ENCODE measurements around the gene BEAN1.

The BEAN1 gene

DNA sequence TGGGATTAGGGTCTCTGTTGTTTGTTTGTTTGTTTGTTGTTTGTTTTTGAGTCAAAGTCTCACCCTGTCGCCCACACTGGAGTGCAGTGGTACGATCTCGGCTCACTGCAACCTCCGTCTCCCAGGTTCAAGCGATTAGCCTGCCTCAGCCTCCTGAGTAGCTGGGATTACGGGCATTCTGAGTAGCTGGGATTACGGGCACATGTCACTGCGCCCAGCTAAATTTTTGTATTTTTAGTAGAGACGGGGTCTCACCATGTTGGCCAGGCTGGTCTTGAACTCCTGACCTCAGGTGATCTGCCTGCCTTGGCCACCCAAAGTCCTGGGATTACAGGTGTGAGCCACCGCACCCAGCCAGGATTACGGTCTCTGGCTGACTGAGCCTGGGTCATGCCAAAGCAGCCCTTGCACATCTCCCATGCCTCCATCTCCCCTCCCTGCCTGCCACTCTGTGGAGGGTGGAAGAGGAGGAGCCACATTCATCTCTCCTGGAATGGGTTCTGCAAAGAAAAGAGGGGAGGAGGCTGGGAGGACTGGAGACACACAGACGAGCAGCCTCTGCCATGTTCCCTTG lies 59.2 kb downstream of the BEAN1 start:
- peaks cover 5% of the 10 kb centered on the region for H3K27me3 ChIP-seq (ENCODE audit: control insufficient read depth, insufficient read depth, low read length)
- no peaks in the 10 kb centered on the region for H3K36me3 ChIP-seq (ENCODE audit: control insufficient read depth, insufficient read depth, low read length)
- H3K4me1 ChIP-seq (ENCODE audit: control insufficient read depth, insufficient read depth, low read length): no peaks in the 10 kb centered on the region
- no peak overlapping the region for H3K4me3 ChIP-seq (ENCODE audit: low read depth, low read length)
- H3K9ac ChIP-seq (ENCODE audit: low read depth, low read length): no peak overlapping the region
- no peaks in the 10 kb centered on the region for H3K9me3 ChIP-seq (ENCODE audit: control insufficient read depth, insufficient read depth, low read length)

GRCh38 chr16:66486773-66487579 lies 59.9 kb downstream of the BEAN1 start:
- H3K36me3 ChIP-seq (ENCODE audit: control insufficient read depth, insufficient read depth, low read length): no peaks in the 10 kb centered on the region
- no peaks in the 10 kb centered on the region for H3K4me1 ChIP-seq (ENCODE audit: control insufficient read depth, insufficient read depth, low read length)
- no peak overlapping the region for H3K9ac ChIP-seq (ENCODE audit: low read depth, low read length)
- peaks cover 5% of the 10 kb centered on the region for H3K27me3 ChIP-seq (ENCODE audit: control insufficient read depth, insufficient read depth, low read length)
- no peak overlapping the region for H3K4me3 ChIP-seq (ENCODE audit: low read depth, low read length)
- no peaks in the 10 kb centered on the region for H3K9me3 ChIP-seq (ENCODE audit: control insufficient read depth, insufficient read depth, low read length)

- Histone ChIP-seq H3K4me3 (ENCODE audit: low read depth, low read length) (no peak overlapping the region), H3K36me3 (ENCODE audit: control insufficient read depth, insufficient read depth, low read length) (no peaks in the 10 kb centered on the region), H3K9ac (ENCODE audit: low read depth, low read length) (no peak overlapping the region), H3K27me3 (ENCODE audit: control insufficient read depth, insufficient read depth, low read length) (peaks cover 5% of the 10 kb centered on the region), H3K9me3 (ENCODE audit: control insufficient read depth, insufficient read depth, low read length) (no peaks in the 10 kb centered on the region), H3K4me1 (ENCODE audit: control insufficient read depth, insufficient read depth, low read length) (no peaks in the 10 kb centered on the region)
These were observed 60.6 kb downstream of the BEAN1 start for GRCh38 chr16:66487580-66488275.

DNA sequence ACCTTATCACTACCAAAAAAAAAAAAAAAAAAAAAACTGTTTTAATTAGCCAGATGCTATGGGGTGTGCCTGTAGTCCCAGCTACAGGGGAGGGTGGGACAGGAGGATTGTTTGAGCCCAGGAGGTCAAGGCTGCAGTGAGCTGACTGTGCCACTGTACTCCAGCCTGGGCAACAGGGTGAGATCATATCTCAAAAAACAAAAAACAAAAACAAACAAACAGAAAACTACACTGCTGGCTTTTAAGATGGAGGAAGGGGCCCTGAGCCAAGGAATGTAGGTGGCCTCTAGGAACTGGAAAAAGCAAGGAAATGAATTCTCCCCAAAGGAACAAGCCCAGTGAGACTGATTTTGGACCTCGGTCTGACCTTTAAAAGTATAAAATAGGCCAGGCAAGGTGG lies 61.4 kb downstream of the BEAN1 start:
- Histone ChIP-seq H3K4me3 (ENCODE audit: low read depth, low read length) (no peak overlapping the region), H3K4me1 (ENCODE audit: control insufficient read depth, insufficient read depth, low read length) (no peaks in the 10 kb centered on the region), H3K27me3 (ENCODE audit: control insufficient read depth, insufficient read depth, low read length) (no peaks in the 10 kb centered on the region)

DNA sequence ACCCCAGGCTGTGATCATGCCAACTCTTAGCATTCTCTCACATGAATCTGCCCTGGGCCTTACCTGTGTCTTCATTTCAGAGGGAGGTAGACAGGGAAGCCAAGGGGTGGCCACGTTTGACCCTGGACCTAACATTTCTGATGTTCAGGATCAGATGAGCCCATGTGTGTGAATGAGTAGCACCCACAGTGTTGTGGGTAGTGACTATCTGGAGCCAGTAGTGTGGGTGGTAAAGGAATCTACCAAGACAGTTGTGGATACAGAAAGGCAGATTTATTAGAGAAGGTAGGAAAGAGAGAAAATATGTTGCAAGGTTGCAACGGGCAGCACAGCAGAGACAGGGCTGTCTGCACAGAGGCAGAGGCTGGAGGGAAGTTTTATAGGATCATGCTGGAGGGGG lies 62.3 kb downstream of the BEAN1 start:
- Histone ChIP-seq H3K27me3 (ENCODE audit: control insufficient read depth, insufficient read depth, low read length) (no peaks in the 10 kb centered on the region), H3K9ac (ENCODE audit: low read depth, low read length) (no peak overlapping the region), H3K4me1 (ENCODE audit: control insufficient read depth, insufficient read depth, low read length) (no peaks in the 10 kb centered on the region), H3K9me3 (ENCODE audit: control insufficient read depth, insufficient read depth, low read length) (no peaks in the 10 kb centered on the region), H3K4me3 (ENCODE audit: low read depth, low read length) (no peak overlapping the region), H3K36me3 (ENCODE audit: control insufficient read depth, insufficient read depth, low read length) (no peaks in the 10 kb centered on the region)

More for the DNA sequence above, 61.4 kb downstream of the BEAN1 start:
- H3K9ac ChIP-seq (ENCODE audit: low read depth, low read length): no peak overlapping the region
- H3K9me3 ChIP-seq (ENCODE audit: control insufficient read depth, insufficient read depth, low read length): no peaks in the 10 kb centered on the region
- H3K36me3 ChIP-seq (ENCODE audit: control insufficient read depth, insufficient read depth, low read length): no peaks in the 10 kb centered on the region

DNA sequence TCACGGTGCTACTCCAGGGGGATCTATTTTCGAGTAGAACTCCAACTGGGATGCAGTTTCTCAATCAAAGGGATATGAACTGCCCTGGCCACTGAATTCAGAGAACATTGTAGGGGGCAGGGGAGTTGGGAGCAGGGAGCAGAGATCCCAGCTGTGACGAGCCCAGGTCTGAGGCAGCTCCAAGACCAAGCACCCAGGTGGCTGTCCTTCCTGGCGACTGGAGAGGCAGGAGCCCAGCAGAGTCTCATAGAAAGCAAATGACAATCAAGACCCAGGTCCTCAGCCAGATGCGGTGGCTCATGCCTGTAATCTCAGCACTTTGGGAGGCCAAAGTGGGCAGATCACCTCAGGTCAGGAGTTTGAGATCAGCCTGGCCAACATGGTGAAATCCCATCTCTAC lies 62.7 kb downstream of the BEAN1 start:
- Histone ChIP-seq H3K9me3 (ENCODE audit: control insufficient read depth, insufficient read depth, low read length) (no peaks in the 10 kb centered on the region), H3K4me1 (ENCODE audit: control insufficient read depth, insufficient read depth, low read length) (no peaks in the 10 kb centered on the region), H3K9ac (ENCODE audit: low read depth, low read length) (no peak overlapping the region), H3K27me3 (ENCODE audit: control insufficient read depth, insufficient read depth, low read length) (no peaks in the 10 kb centered on the region), H3K36me3 (ENCODE audit: control insufficient read depth, insufficient read depth, low read length) (no peaks in the 10 kb centered on the region), H3K4me3 (ENCODE audit: low read depth, low read length) (no peak overlapping the region)

DNA sequence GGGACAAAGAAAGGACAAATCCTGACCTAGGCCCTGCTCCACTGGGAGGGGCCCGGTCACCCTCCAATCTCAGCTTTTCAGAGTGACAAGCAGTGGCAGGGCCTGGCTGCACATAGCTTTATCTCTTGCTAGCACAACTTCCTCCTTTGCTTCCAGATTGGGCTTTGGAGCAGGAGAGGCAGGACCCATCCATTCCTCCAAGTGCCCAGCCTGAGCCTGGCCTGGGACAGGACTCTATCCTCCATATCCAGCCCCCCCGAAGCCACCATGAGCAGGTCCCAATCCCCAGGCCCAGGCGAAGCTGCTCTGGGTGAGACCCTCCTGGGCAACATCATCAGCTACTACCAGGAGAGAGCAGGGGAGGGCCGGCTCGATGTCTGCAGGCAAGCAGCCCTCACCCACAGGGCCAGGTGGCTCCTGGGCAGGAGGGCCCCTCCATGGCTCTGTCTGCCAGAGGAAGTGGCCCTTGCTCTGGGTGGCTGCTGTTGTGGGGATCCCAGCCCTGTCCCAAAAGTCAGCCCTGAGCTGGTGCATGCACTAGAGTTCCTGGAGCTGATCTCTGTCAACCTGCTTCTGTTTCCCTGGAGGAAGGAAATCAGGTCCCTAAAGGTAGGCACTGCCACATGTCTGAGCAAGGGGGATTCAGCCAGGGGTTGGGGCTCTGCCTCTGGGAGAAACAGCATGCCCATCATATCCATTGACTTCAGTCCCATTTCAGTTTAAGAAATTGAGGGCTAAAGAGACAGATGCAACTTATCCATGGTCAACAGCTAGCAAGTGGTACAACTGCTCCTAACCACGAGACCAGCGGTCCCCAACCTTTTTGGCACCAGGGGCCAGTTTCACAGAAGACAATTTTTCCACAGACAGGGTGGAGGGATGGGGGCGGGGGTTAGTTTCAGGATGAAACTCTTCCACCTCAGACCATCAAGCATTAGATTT lies 64.0 kb downstream of the BEAN1 start:
- Histone ChIP-seq H3K9me3 (ENCODE audit: control insufficient read depth, insufficient read depth, low read length) (no peaks in the 10 kb centered on the region), H3K4me3 (ENCODE audit: low read depth, low read length) (no peak overlapping the region), H3K36me3 (ENCODE audit: control insufficient read depth, insufficient read depth, low read length) (no peaks in the 10 kb centered on the region), H3K9ac (ENCODE audit: low read depth, low read length) (no peak overlapping the region), H3K4me1 (ENCODE audit: control insufficient read depth, insufficient read depth, low read length) (no peaks in the 10 kb centered on the region), H3K27me3 (ENCODE audit: control insufficient read depth, insufficient read depth, low read length) (no peaks in the 10 kb centered on the region)

GRCh38 chr16:66491716-66492064 lies 64.6 kb downstream of the BEAN1 start:
- H3K4me1 ChIP-seq (ENCODE audit: control insufficient read depth, insufficient read depth, low read length): no peaks in the 10 kb centered on the region
- no peak overlapping the region for H3K9ac ChIP-seq (ENCODE audit: low read depth, low read length)
- no peak overlapping the region for H3K4me3 ChIP-seq (ENCODE audit: low read depth, low read length)
- H3K9me3 ChIP-seq (ENCODE audit: control insufficient read depth, insufficient read depth, low read length): no peaks in the 10 kb centered on the region
- no peaks in the 10 kb centered on the region for H3K36me3 ChIP-seq (ENCODE audit: control insufficient read depth, insufficient read depth, low read length)
- H3K27me3 ChIP-seq (ENCODE audit: control insufficient read depth, insufficient read depth, low read length): no peaks in the 10 kb centered on the region

GRCh38 chr16:66493490-66494401 lies 66.7 kb downstream of the BEAN1 start:
- no peaks in the 10 kb centered on the region for H3K36me3 ChIP-seq (ENCODE audit: control insufficient read depth, insufficient read depth, low read length)
- no peak overlapping the region for H3K4me3 ChIP-seq (ENCODE audit: low read depth, low read length)
- no peaks in the 10 kb centered on the region for H3K9me3 ChIP-seq (ENCODE audit: control insufficient read depth, insufficient read depth, low read length)
- H3K9ac ChIP-seq (ENCODE audit: low read depth, low read length): no peak overlapping the region
- H3K27me3 ChIP-seq (ENCODE audit: control insufficient read depth, insufficient read depth, low read length): no peaks in the 10 kb centered on the region
- H3K4me1 ChIP-seq (ENCODE audit: control insufficient read depth, insufficient read depth, low read length): no peaks in the 10 kb centered on the region

DNA sequence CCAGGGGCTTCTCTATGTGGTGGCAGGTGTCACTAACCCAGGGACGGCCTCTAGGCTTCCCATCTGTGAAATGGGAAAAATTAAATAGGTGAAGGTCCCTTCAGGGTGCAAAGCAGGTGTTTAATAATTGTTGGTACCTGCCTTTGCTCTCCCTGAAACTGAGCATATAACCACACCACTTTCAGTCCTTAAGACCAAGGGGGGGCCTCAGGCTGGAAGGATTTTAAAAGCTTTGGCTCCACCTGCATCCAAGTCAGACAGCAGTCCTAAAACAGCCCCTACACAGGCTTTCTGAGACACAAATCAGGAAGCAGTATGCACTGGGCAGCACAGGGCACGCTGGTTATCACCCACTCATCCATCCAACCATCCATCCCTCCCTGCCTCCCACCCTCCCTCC lies 67.8 kb downstream of the BEAN1 start:
- H3K4me1 ChIP-seq (ENCODE audit: control insufficient read depth, insufficient read depth, low read length): no peaks in the 10 kb centered on the region

More for the DNA sequence above, 67.8 kb downstream of the BEAN1 start:
- H3K4me3 ChIP-seq (ENCODE audit: low read depth, low read length): no peak overlapping the region
- H3K9ac ChIP-seq (ENCODE audit: low read depth, low read length): no peak overlapping the region
- no peaks in the 10 kb centered on the region for H3K27me3 ChIP-seq (ENCODE audit: control insufficient read depth, insufficient read depth, low read length)
- H3K9me3 ChIP-seq (ENCODE audit: control insufficient read depth, insufficient read depth, low read length): no peaks in the 10 kb centered on the region
- no peaks in the 10 kb centered on the region for H3K36me3 ChIP-seq (ENCODE audit: control insufficient read depth, insufficient read depth, low read length)

All from iPS-15b (cell line).